SU-DHL-6 (cell line): ENCODE data around the gene TRAPPC3L.

Experiments
- H2AFZ ChIP-seq: fragments of 200-600 bp; sonication (generic); 2 replicates; pipeline ENCODE4 v1.6.1; 2014; ENCODE audit warnings: low read depth, mild to moderate bottlenecking, moderate library complexity, mixed read lengths, antibody characterized with exemption, low read length; ENCODE audit not compliant: severe bottlenecking
- H3F3A ChIP-seq: fragments of 200-600 bp; shearing (Covaris generic); 2 replicates; pipeline ENCODE4 v1.6.0; 2016; ENCODE audit warnings: antibody characterized with exemption, mild to moderate bottlenecking; ENCODE audit not compliant: insufficient read depth
- H3K27ac ChIP-seq: fragments of 200-600 bp; sonication (generic); 2 replicates; pipeline ENCODE4 v1.5.1; 2016; ENCODE audit warnings: low read depth, mild to moderate bottlenecking, low read length, moderate library complexity, mixed read lengths
- H3K27me3 ChIP-seq: fragments of 200-600 bp; sonication (generic), shearing (Covaris generic); 2 replicates; pipeline ENCODE4 v1.6.0; 2014; ENCODE audit warnings: mild to moderate bottlenecking, low read length
- H3K36me3 ChIP-seq: fragments of 200-600 bp; sonication (generic); 2 replicates; pipeline ENCODE4 v1.6.1; 2014; ENCODE audit warnings: mild to moderate bottlenecking, low read length, mixed read lengths
- H3K4me2 ChIP-seq: fragments of 300-600, 200-600 bp; shearing (Covaris generic), sonication (generic); 2 replicates; pipeline ENCODE4 v1.6.0; 2014; ENCODE audit warnings: low read length, low read depth, mild to moderate bottlenecking; ENCODE audit not compliant: poor library complexity, severe bottlenecking
- H3K4me3 ChIP-seq: fragments of 200-600 bp; sonication (generic); 2 replicates; pipeline ENCODE4 v1.5.1; 2014; ENCODE audit warnings: antibody characterized with exemption, low read length, mild to moderate bottlenecking, mixed read lengths; ENCODE audit not compliant: insufficient read depth, poor library complexity, severe bottlenecking
- H3K79me2 ChIP-seq: fragments of 200-600 bp; sonication (generic); 2 replicates; pipeline ENCODE4 v1.6.1; 2014; ENCODE audit warnings: mild to moderate bottlenecking, low read length, moderate library complexity; ENCODE audit not compliant: insufficient read depth
- H3K9ac ChIP-seq: fragments of 200-600 bp; sonication (generic); 2 replicates; pipeline ENCODE4 v1.7.0; 2014; ENCODE audit warnings: mild to moderate bottlenecking, low read length
- H3K9me2 ChIP-seq: fragments of 200-600 bp; sonication (generic); replicated peaks from 2 replicates; pipeline ENCODE4 v1.6.1; 2014; ENCODE audit warnings: low read length; ENCODE audit not compliant: insufficient read depth
- H3K9me3 ChIP-seq: fragments of 200-600 bp; sonication (generic); 2 replicates; pipeline ENCODE4 v1.6.1; 2014; ENCODE audit warnings: low read length, mixed read lengths; ENCODE audit not compliant: insufficient read depth
- H4K20me1 ChIP-seq: fragments of 200-600 bp; sonication (generic); 2 replicates; pipeline ENCODE4 v1.6.1; 2014; ENCODE audit warnings: low read depth, mild to moderate bottlenecking, antibody characterized with exemption, low read length, moderate library complexity, mixed read lengths
- EZH2phosphoT487 ChIP-seq: fragments of 200-600 bp; sonication (generic), shearing (Covaris generic); conservative IDR thresholded peaks from 2 replicates; pipeline ENCODE4 v1.6.1; 2018; ENCODE audit warnings: mild to moderate bottlenecking, antibody characterized with exemption, low read length, moderate library complexity, mixed read lengths
- TF ChIP-seq, protein P1 (sequence below): fragments of 200-600 bp; sonication (generic); IDR thresholded peaks from one replicate; pipeline ENCODE4 v1.5.1; 2017; ENCODE audit warnings: antibody characterized with exemption, mild to moderate bottlenecking, low read length, moderate library complexity; ENCODE audit not compliant: insufficient read depth, poor library complexity, severe bottlenecking

TRAPPC3L gene

DNA sequence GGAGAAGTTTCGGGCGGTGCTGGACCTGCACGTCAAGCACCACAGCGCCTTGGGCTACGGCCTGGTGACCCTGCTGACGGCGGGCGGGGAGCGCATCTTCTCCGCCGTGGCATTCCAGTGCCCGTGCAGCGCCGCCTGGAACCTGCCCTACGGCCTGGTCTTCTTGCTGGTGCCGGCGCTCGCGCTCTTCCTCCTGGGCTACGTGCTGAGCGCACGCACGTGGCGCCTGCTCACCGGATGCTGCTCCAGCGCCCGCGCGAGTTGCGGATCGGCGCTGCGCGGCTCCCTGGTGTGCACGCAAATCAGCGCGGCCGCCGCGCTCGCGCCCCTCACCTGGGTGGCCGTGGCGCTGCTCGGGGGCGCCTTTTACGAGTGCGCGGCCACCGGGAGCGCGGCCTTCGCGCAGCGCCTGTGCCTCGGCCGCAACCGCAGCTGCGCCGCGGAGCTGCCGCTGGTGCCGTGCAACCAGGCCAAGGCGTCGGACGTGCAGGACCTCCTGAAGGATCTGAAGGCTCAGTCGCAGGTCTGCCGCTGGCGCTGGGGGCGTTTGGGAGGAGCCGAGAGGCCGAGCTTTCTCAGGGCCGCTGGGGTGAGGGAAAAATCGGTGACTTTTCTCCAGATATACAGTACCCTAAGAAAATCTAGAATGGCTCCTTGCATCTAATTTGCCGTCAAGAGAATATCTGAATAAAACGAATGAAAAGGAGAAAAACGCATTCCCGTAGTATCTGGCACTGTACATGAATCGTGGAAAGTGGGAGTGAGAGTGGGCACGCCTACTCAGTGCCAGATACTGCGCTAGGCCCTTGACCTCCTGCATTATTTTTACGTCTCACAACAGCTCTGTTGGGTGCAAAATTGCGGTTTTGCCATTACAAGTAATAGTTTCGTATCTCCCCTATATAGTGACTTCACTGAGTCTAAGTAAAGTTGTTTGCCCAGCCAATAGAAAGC lies 83.3 kb downstream of the TRAPPC3L start:
- H3K27ac ChIP-seq, result no peak overlapping the region
- H3K27me3 ChIP-seq, result no peaks in the 10 kb centered on the region
- H3K9ac ChIP-seq, result no peak overlapping the region
- H3K4me3 ChIP-seq, result no peak overlapping the region
- no peaks in the 10 kb centered on the region for H3K9me3 ChIP-seq
- no peaks in the 10 kb centered on the region for H3K36me3 ChIP-seq
- no peaks in the 10 kb centered on the region for H3K9me2 ChIP-seq
- no peak overlapping the region for H3K4me2 ChIP-seq
- TF ChIP-seq, protein P1, sequence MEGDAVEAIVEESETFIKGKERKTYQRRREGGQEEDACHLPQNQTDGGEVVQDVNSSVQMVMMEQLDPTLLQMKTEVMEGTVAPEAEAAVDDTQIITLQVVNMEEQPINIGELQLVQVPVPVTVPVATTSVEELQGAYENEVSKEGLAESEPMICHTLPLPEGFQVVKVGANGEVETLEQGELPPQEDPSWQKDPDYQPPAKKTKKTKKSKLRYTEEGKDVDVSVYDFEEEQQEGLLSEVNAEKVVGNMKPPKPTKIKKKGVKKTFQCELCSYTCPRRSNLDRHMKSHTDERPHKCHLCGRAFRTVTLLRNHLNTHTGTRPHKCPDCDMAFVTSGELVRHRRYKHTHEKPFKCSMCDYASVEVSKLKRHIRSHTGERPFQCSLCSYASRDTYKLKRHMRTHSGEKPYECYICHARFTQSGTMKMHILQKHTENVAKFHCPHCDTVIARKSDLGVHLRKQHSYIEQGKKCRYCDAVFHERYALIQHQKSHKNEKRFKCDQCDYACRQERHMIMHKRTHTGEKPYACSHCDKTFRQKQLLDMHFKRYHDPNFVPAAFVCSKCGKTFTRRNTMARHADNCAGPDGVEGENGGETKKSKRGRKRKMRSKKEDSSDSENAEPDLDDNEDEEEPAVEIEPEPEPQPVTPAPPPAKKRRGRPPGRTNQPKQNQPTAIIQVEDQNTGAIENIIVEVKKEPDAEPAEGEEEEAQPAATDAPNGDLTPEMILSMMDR, result no peak
- no peak for TF ChIP-seq EZH2phosphoT487
- no peaks in the 10 kb centered on the region for H3K79me2 ChIP-seq
- H2AFZ ChIP-seq, result no peak overlapping the region
- H3F3A ChIP-seq, result no peaks in the 10 kb centered on the region
- H4K20me1 ChIP-seq, result no peaks in the 10 kb centered on the region

DNA sequence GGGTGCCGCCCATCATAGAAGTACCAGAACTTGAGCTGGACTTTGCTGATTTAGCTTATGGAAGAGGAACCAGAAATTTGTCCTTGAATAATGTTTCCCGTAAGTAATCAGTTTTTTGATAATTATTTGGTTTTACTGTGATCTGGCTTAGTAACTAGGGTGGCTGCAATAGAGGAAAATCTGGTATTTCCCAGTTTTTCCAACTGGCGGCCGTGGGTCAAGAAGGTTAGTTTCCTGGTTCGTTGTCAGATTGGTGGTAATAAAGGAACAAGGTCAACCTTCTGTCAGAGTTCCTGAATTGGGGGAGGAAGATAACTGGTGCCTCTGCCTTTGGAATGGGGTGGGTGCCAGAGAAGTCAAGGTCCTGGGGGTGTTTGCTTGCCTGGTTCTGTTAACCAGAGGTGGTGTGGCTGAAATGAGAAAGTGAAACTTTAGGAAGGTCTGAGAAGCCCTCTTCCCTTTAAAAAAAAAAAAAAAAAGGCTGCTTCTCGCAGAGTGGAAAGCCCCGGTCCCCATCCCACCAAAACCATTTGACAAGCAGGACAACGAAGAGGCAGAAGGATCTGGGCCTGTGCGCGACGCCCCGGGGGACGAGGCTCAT lies 84.1 kb downstream of the TRAPPC3L start, which contains the start of gene CALHM6:
Gene CALHM6 (plus strand): TSS at position 45 of the 601 bp plus-strand sequence. CDS start 555 bp downstream, at position 600.
- no peaks in the 10 kb centered on the region for H4K20me1 ChIP-seq
- TF ChIP-seq, protein P1, result no peak
- no peak for TF ChIP-seq EZH2phosphoT487
- no peaks in the 10 kb centered on the region for H3K9me3 ChIP-seq
- H3K27ac ChIP-seq, result no peak within 1 kb of the TSS
- no peaks in the 10 kb centered on the region for H3F3A ChIP-seq
- no peaks in the 10 kb centered on the region for H3K27me3 ChIP-seq
- no peaks in the 10 kb centered on the region for H3K9me2 ChIP-seq
- no peak within 1 kb of the TSS for H3K4me2 ChIP-seq
- H3K9ac ChIP-seq, result no peak within 1 kb of the TSS
- no peak within 1 kb of the TSS for H3K4me3 ChIP-seq
- H3K79me2 ChIP-seq, result no peaks in the 10 kb centered on the region
- no peaks in the 10 kb centered on the region for H3K36me3 ChIP-seq
- H2AFZ ChIP-seq, result no peak within 1 kb of the TSS

GRCh38 chr6:116459927-116460326 lies 85.6 kb downstream of the TRAPPC3L start:
- Histone ChIP-seq H3K27ac (no peak overlapping the region), H3K79me2 (no peaks in the 10 kb centered on the region), H3K36me3 (no peaks in the 10 kb centered on the region), H3K27me3 (no peaks in the 10 kb centered on the region), H3F3A (no peaks in the 10 kb centered on the region), H4K20me1 (no peaks in the 10 kb centered on the region), H2AFZ (no peak overlapping the region), H3K4me3 (no peak overlapping the region), H3K4me2 (no peak overlapping the region), H3K9me3 (no peaks in the 10 kb centered on the region), H3K9me2 (no peaks in the 10 kb centered on the region), H3K9ac (no peak overlapping the region)
- TF ChIP-seq, protein P1, result no peak
- no peak for TF ChIP-seq EZH2phosphoT487
